ENCODE measurements around the gene DPP4.

DPP4 gene

GRCh38 chr2:162073888-162074631 lies at the start of gene DPP4:
TSS of gene DPP4 (minus strand) at chr2:162074215. CDS start at chr2:162073981, 234 bp downstream.
- DNase-seq = no peak

- DNase-seq = no peak
Measured at GRCh38 chr2:162118166-162119031, 44.4 kb upstream of the DPP4 start.

GRCh38 chr2:162116352-162116751 lies 42.3 kb upstream of the DPP4 start:
- no peak for DNase-seq

GRCh38 chr2:162115076-162115475 lies 41.1 kb upstream of the DPP4 start:
- no peak for DNase-seq

- no peak for DNase-seq
Measured at GRCh38 chr2:162114271-162114670, 40.3 kb upstream of the DPP4 start.

GRCh38 chr2:162113776-162114168 lies 39.8 kb upstream of the DPP4 start:
- no peak for DNase-seq

GRCh38 chr2:162113088-162113775 lies 39.2 kb upstream of the DPP4 start:
- DNase-seq = no peak

GRCh38 chr2:162111958-162112850 lies 38.2 kb upstream of the DPP4 start:
- DNase-seq = no peak

GRCh38 chr2:162107361-162107901 lies 33.4 kb upstream of the DPP4 start:
- DNase-seq = no peak

GRCh38 chr2:162106746-162107145 lies 32.7 kb upstream of the DPP4 start:
- no peak for DNase-seq

GRCh38 chr2:162106146-162106551 lies 32.1 kb upstream of the DPP4 start:
- DNase-seq = no peak

- peak; percentile 66 for DNase-seq
Measured at GRCh38 chr2:162103443-162104009, 29.5 kb upstream of the DPP4 start.

- DNase-seq = no peak
Measured at GRCh38 chr2:162100579-162100978, 26.6 kb upstream of the DPP4 start.

- DNase-seq = no peak
Measured at GRCh38 chr2:162099836-162100235, 25.8 kb upstream of the DPP4 start.

- DNase-seq = no peak
Measured at GRCh38 chr2:162092658-162093556, 18.9 kb upstream of the DPP4 start.

GRCh38 chr2:162092008-162092390 lies 18.0 kb upstream of the DPP4 start:
- DNase-seq = no peak

- no peak for DNase-seq
Measured at GRCh38 chr2:162091325-162092007, 17.5 kb upstream of the DPP4 start.

GRCh38 chr2:162090109-162090508 lies 16.1 kb upstream of the DPP4 start:
- DNase-seq = no peak

- no peak for DNase-seq
Measured at GRCh38 chr2:162086904-162087303, 12.9 kb upstream of the DPP4 start.
